AG09319 (cell line): ENCODE data around the gene DMD.

Experiments
- DNase-seq: peaks from one replicate; pipeline ENCODE4 v3.0.0-alpha.2; 2010; ENCODE audit warnings: low read depth; ENCODE audit errors: extremely low read depth
- CTCF ChIP-seq: IDR thresholded peaks from 2 replicates; pipeline ENCODE4 v1.5.1; 2011; ENCODE audit warnings: low read depth, mild to moderate bottlenecking, inconsistent platforms, low read length, moderate library complexity

The DMD gene

DNA sequence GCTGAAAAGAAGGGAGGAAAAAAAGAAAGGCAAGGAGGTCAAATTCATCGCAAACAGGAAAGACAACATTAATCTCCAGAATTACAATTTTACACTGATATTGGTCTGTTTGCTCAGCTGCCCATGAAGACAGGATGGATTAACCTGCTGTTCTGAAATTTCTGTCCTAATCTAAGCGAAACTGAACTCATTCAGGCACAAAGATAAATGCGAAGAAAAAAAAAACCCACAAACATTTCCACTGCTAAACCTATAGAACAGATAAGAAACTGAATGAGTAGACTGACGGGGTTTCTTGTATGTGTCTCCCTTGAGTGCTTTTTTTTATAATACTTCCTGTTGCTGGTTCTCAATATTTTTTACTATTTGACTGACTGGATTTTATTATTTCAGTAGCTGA, 1887.7 kb downstream of the DMD start:
- TF ChIP-seq CTCF = no peak
- DNase-seq = no peak

- TF ChIP-seq CTCF = no peak
- no peak for DNase-seq
Measured at GRCh38 chrX:31320740-31321139, 1890.6 kb downstream of the DMD start.

- TF ChIP-seq CTCF = no peak
- DNase-seq = no peak
Measured at GRCh38 chrX:31319586-31319985, 1891.8 kb downstream of the DMD start.

DNA sequence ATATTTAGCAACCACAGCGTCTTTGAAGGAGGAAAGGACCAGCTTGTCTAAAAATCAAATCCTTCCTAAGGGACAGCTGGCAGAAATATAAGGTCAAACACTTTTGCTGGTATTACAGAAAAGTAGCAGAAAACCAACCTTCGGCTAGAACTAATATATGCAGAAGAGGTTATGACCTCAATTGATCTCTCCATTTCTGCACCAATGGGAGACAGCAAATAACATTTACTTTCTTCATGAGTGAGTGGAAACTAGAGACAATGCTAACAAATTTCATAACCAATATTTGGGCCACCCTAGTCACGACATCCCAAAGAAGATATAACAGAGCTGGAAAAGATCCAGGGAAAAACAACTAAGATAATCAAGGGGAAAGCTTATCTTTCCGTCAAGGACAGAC, 1892.5 kb downstream of the DMD start:
- no peak for TF ChIP-seq CTCF
- no peak for DNase-seq

- no peak for DNase-seq
- TF ChIP-seq CTCF = no peak
Measured at GRCh38 chrX:31316340-31316991, 1894.9 kb downstream of the DMD start.

GRCh38 chrX:31314921-31315320, 1896.4 kb downstream of the DMD start:
- peak; percentile 38 for DNase-seq
- TF ChIP-seq CTCF = no peak

DNA sequence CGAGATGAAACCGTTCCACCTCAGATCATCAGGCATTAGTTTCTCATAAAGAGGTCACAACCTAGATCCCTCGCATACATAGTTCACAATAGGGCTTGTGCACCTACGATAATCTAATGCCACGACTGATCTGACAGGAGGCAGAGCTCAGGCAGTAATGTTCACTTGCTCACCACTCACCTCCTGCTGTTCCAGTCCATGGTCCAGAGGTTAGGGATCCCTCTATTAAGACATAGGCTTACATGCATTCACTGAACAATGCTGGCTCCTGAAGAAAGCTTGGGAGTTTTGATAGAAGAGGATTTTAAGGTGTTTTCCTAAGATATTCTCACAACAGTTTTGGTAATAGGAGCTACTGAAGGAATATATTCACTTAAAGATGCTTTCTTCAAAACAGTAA, 1903.4 kb downstream of the DMD start:
- no peak for TF ChIP-seq CTCF
- no peak for DNase-seq
